Endothelial cell (in vitro differentiated cells): ENCODE data around the gene KCNQ1. TPM values are rescaled to one million over a fixed set of nuclear protein-coding genes. Genes with fewer than 3 reads are reported as not detected.

ENCODE experiments used
- DNase-seq: peaks from one replicate; pipeline ENCODE4 v3.0.0; 2021; ENCODE audit warnings: low spot score
- H3K27ac Mint-ChIP-seq: one replicate; pipeline ENCODE4 v1.8.0; 2021; ENCODE audit warnings: mixed read lengths, inconsistent platforms; ENCODE audit not compliant: unreplicated experiment
- H3K27me3 Mint-ChIP-seq: one replicate; pipeline ENCODE4 v1.8.0; 2021; ENCODE audit warnings: mild to moderate bottlenecking, moderate library complexity, mixed read lengths, inconsistent platforms; ENCODE audit not compliant: unreplicated experiment
- H3K36me3 Mint-ChIP-seq: one replicate; pipeline ENCODE4 v1.8.0; 2021; ENCODE audit warnings: mild to moderate bottlenecking, low read depth, mixed read lengths, inconsistent platforms; ENCODE audit not compliant: unreplicated experiment
- H3K4me1 Mint-ChIP-seq: one replicate; pipeline ENCODE4 v1.8.0; 2021; ENCODE audit warnings: mild to moderate bottlenecking, mixed read lengths, inconsistent platforms; ENCODE audit not compliant: unreplicated experiment
- H3K4me3 Mint-ChIP-seq: one replicate; pipeline ENCODE4 v1.8.0; 2021; ENCODE audit warnings: mild to moderate bottlenecking, mixed read lengths, inconsistent platforms; ENCODE audit not compliant: unreplicated experiment
- H3K9me3 Mint-ChIP-seq: one replicate; pipeline ENCODE4 v1.8.0; 2021; ENCODE audit warnings: mixed read lengths, inconsistent platforms; ENCODE audit not compliant: unreplicated experiment
- CTCF ChIP-seq: fragments of 200-600 bp; sonication (generic); IDR thresholded peaks from one replicate; pipeline ENCODE4 v1.5.0; 2021; ENCODE audit warnings: antibody characterized with exemption; ENCODE audit not compliant: unreplicated experiment
- total RNA-seq: library from RNA; stranded (reverse); fragmentation: NEBNext Ultra II Directional; extraction: Animal tissue kit (Norgen Biotek cat#: 25700); gene quantifications from one replicate; pipeline ENCODE4 v1.2.1, GENCODE V29; 2021; ENCODE audit not compliant: unreplicated experiment

The KCNQ1 gene
- total RNA-seq, 1 donor from 2014 or later, result 35.3 TPM

- Mint-ChIP-seq H3K27me3 (peaks cover 10% of the 10 kb centered on the region), H3K9me3 (no peaks in the 10 kb centered on the region), H3K4me3 (no peak overlapping the region), H3K4me1 (no peaks in the 10 kb centered on the region), H3K36me3 (no peaks in the 10 kb centered on the region), H3K27ac (no peak overlapping the region)
- TF ChIP-seq CTCF, result no peak
- no peak for DNase-seq
Measured at GRCh38 chr11:2744166-2744565, 299.4 kb downstream of the KCNQ1 start.

- no peak for DNase-seq
- Mint-ChIP-seq H3K27ac (no peak overlapping the region), H3K4me3 (no peak overlapping the region), H3K27me3 (peaks cover 11% of the 10 kb centered on the region), H3K9me3 (no peaks in the 10 kb centered on the region), H3K36me3 (no peaks in the 10 kb centered on the region), H3K4me1 (no peaks in the 10 kb centered on the region)
- no peak for TF ChIP-seq CTCF
Measured at GRCh38 chr11:2745511-2745910, 300.7 kb downstream of the KCNQ1 start.

GRCh38 chr11:2746401-2747247 is 301.8 kb downstream of the KCNQ1 start:
- H3K27me3 Mint-ChIP-seq, result peaks cover 11% of the 10 kb centered on the region
- no peak overlapping the region for H3K27ac Mint-ChIP-seq
- H3K4me3 Mint-ChIP-seq, result no peak overlapping the region
- H3K36me3 Mint-ChIP-seq, result no peaks in the 10 kb centered on the region
- no peaks in the 10 kb centered on the region for H3K9me3 Mint-ChIP-seq
- TF ChIP-seq CTCF, result no peak
- DNase-seq, result no peak
- H3K4me1 Mint-ChIP-seq, result no peaks in the 10 kb centered on the region

GRCh38 chr11:2747248-2748027 is 302.6 kb downstream of the KCNQ1 start:
- TF ChIP-seq CTCF, result no peak
- no peak for DNase-seq
- H3K27ac Mint-ChIP-seq, result peak overlapping the region; percentile 6
- peaks cover 17% of the 10 kb centered on the region for H3K27me3 Mint-ChIP-seq
- H3K9me3 Mint-ChIP-seq, result no peaks in the 10 kb centered on the region
- no peaks in the 10 kb centered on the region for H3K4me1 Mint-ChIP-seq
- no peaks in the 10 kb centered on the region for H3K36me3 Mint-ChIP-seq
- no peak overlapping the region for H3K4me3 Mint-ChIP-seq
